ENCODE data around the gene AKR1B15.

- TF ChIP-seq POLR2A (IDR thresholded peaks at IDR 0.05): no peak
- TF ChIP-seq CTCF (IDR thresholded peaks at IDR 0.05): no peak
These were observed 37.0 kb downstream of the AKR1B15 start for GRCh38 chr7:134585897-134586296.

Measured in uterus (tissue), 2 donors.